Keratinocyte (primary cell): ENCODE measurements around the gene PNPLA7. TPM values are rescaled to one million over a fixed set of nuclear protein-coding genes. Genes with fewer than 3 reads are reported as not detected.

Experiments
- DNase-seq: peaks from one replicate; pipeline ENCODE4 v3.0.0-alpha.2; 2011; ENCODE audit warnings: low read depth, missing footprints, low spot score
- FAIRE-seq: peaks from 2 replicates; lab custom pipeline; 2011; peaks lifted over from hg19 to GRCh38; lab: Jason Lieb, UNC
- H2AFZ ChIP-seq: 2 replicates; pipeline ENCODE4 v1.6.0; 2012; ENCODE audit warnings: low read length, control low read depth, inconsistent platforms; ENCODE audit not compliant: control insufficient read depth
- H3K27ac ChIP-seq: 2 replicates; pipeline ENCODE4 v1.5.1; 2011; ENCODE audit warnings: low read length; ENCODE audit not compliant: control insufficient read depth, insufficient read depth
- H3K27me3 ChIP-seq: 3 replicates; pipeline ENCODE4 v1.6.0; 2011; ENCODE audit warnings: low read length; ENCODE audit not compliant: control insufficient read depth, insufficient read depth; ENCODE audit errors: extremely low read depth
- H3K36me3 ChIP-seq, 2 experiments: 2 replicates in 1 of 2; 3 replicates in 1 of 2; pipeline ENCODE4 v1.5.1; 2011; ENCODE audit warnings: low read length in 2 of 2, mild to moderate bottlenecking in 1 of 2; ENCODE audit not compliant: control insufficient read depth in 2 of 2, insufficient read depth in 2 of 2; ENCODE audit errors: extremely low read depth in 1 of 2
- H3K4me1 ChIP-seq: 3 replicates; pipeline ENCODE4 v1.5.1; 2011; ENCODE audit warnings: low read length; ENCODE audit not compliant: control insufficient read depth, insufficient read depth; ENCODE audit errors: extremely low read depth
- H3K4me2 ChIP-seq: 3 replicates; pipeline ENCODE4 v1.6.0; 2011; ENCODE audit warnings: low read depth, low read length; ENCODE audit not compliant: control insufficient read depth, insufficient read depth; ENCODE audit errors: extremely low read depth
- H3K4me3 ChIP-seq, 3 experiments: fragments of 200-600 bp in 1 of 3; sonication (generic) in 1 of 3; 2 replicates in 2 of 3; 3 replicates in 1 of 3; pipeline ENCODE4 v1.5.1; 2011 to 2016; ENCODE audit warnings: low read length in 3 of 3, mild to moderate bottlenecking in 3 of 3, control low read depth in 2 of 3, inconsistent platforms in 1 of 3, low read depth in 1 of 3, mixed read lengths in 1 of 3, mixed run types in 1 of 3, moderate library complexity in 1 of 3; ENCODE audit not compliant: control insufficient read depth in 2 of 3, insufficient read depth in 2 of 3; ENCODE audit errors: extremely low read depth in 1 of 3
- H3K79me2 ChIP-seq: 2 replicates; pipeline ENCODE4 v1.6.0; 2012; ENCODE audit warnings: low read length; ENCODE audit not compliant: control insufficient read depth, insufficient read depth
- H3K9ac ChIP-seq: 3 replicates; pipeline ENCODE4 v1.6.0; 2011; ENCODE audit warnings: low read length; ENCODE audit not compliant: control insufficient read depth, insufficient read depth; ENCODE audit errors: extremely low read depth
- H3K9me1 ChIP-seq: 3 replicates; pipeline ENCODE4 v1.6.0; 2011; ENCODE audit warnings: low read length; ENCODE audit not compliant: control insufficient read depth, insufficient read depth; ENCODE audit errors: extremely low read depth
- H3K9me3 ChIP-seq: 2 replicates; pipeline ENCODE4 v1.5.1; 2012; ENCODE audit warnings: low read depth, low read length; ENCODE audit not compliant: control insufficient read depth
- H4K20me1 ChIP-seq: 3 replicates; pipeline ENCODE4 v1.6.0; 2011; ENCODE audit warnings: low read length; ENCODE audit not compliant: control insufficient read depth, insufficient read depth; ENCODE audit errors: extremely low read depth
- CTCF ChIP-seq, 3 experiments: IDR thresholded peaks in 1 of 3; conservative IDR thresholded peaks in 1 of 3; optimal IDR thresholded peaks in 1 of 3; 2 replicates in 2 of 3; 3 replicates in 1 of 3; pipeline versions ENCODE3 to v1.5.1; 2011; ENCODE audit warnings: low read length in 3 of 3, mild to moderate bottlenecking in 3 of 3, moderate library complexity in 2 of 3, control low read depth in 1 of 3, inconsistent platforms in 1 of 3; ENCODE audit not compliant: insufficient read depth in 2 of 3; ENCODE audit errors: extremely low read depth in 1 of 3
- EZH2 ChIP-seq: IDR thresholded peaks from one replicate; pipeline ENCODE4 v1.6.1; 2012; ENCODE audit warnings: inconsistent platforms, mild to moderate bottlenecking, low read length, moderate library complexity
- dilution Hi-C: fragments of 300-500 bp; cut with MboI; formaldehyde crosslinking; loops from one replicate; pipeline ENCODE4 v1.7.0; 2020; ENCODE audit warnings: low sequenced_read_pairs; ENCODE audit not compliant: extremely low pct_ligation_motif_present
- polyA plus RNA-seq, 5 experiments: library from polyadenylated mRNA; depleted of rRNA in 3 of 5; stranded (reverse) in 3 of 5; stranded (forward) in 1 of 5; unstranded in 1 of 5; fragments of >200 nt; gene quantifications; 1 replicate in 1 of 5; 2 replicates in 3 of 5; 3 replicates in 1 of 5; pipeline versions ENCODE4 v1.2.1 to v1.2.3, GENCODE V29; 2011 to 2012; ENCODE audit warnings: missing spikeins in 2 of 5, low read depth in 1 of 5, low replicate concordance in 1 of 5

PNPLA7 gene
- polyA plus RNA-seq, 1 donor (not counting 4 experiments of a cell fraction or from before 2014, with no cell fraction given) = 0.34 TPM

- Histone ChIP-seq H3K27ac (peak within 1 kb of the TSS; percentile 56), H3K79me2 (peaks cover 7% of the 10 kb centered on the region), H3K4me2 (peak within 1 kb of the TSS; percentile 80), H4K20me1 (no peaks in the 10 kb centered on the region), H3K27me3 (peaks cover 15% of the 10 kb centered on the region), H3K9me3 (no peaks in the 10 kb centered on the region), H3K36me3 (peaks cover 0 to 8% of the 10 kb centered on the region in 2 experiments), H2AFZ (peak within 1 kb of the TSS; percentile 94), H3K4me1 (peaks cover 15% of the 10 kb centered on the region), H3K4me3 (peak within 1 kb of the TSS; percentile 70 to 85 (median 74)), H3K9ac (peak within 1 kb of the TSS; percentile 78), H3K9me1 (no peaks in the 10 kb centered on the region)
- DNase-seq (no peak), FAIRE-seq (no peak)
- dilution Hi-C loops = no loop called here
- TF ChIP-seq CTCF (optimal IDR thresholded peaks at IDR 0.05 in 1 of 3, IDR thresholded peaks at IDR 0.05 in 1 of 3, conservative IDR thresholded peaks at IDR 0.05 in 1 of 3; ENCODE audit: extremely low read depth in 1 of 3, insufficient read depth in 2 of 3, low read length in 3 of 3) = no peak
- TF ChIP-seq EZH2 = no peak
Measured at GRCh38 chr9:137459152-137459600, 91.0 kb downstream of the PNPLA7 start, which contains the start of gene NSMF. TSS of gene NSMF (minus strand) at chr9:137459334. CDS start at chr9:137459102, 232 bp downstream.

- peaks cover 0 to 8% of the 10 kb centered on the region in 2 experiments for H3K36me3 ChIP-seq
- peaks cover 15% of the 10 kb centered on the region for H3K27me3 ChIP-seq
- H3K4me3 ChIP-seq = peak overlapping the region; percentile 70 to 85 (median 74)
- H3K27ac ChIP-seq = peak overlapping the region; percentile 36
- H3K4me2 ChIP-seq = peak overlapping the region; percentile 73
- peaks cover 18% of the 10 kb centered on the region for H3K4me1 ChIP-seq
- no peak for DNase-seq
- peaks cover 7% of the 10 kb centered on the region for H3K79me2 ChIP-seq
- FAIRE-seq = no peak
- peak overlapping the region; percentile 78 for H3K9ac ChIP-seq
- H2AFZ ChIP-seq = no peak overlapping the region
- H3K9me3 ChIP-seq = no peaks in the 10 kb centered on the region
- dilution Hi-C loops = no loop called here
- no peak for TF ChIP-seq CTCF (optimal IDR thresholded peaks at IDR 0.05 in 1 of 3, IDR thresholded peaks at IDR 0.05 in 1 of 3, conservative IDR thresholded peaks at IDR 0.05 in 1 of 3; ENCODE audit: extremely low read depth in 1 of 3, insufficient read depth in 2 of 3, low read length in 3 of 3)
- no peak for TF ChIP-seq EZH2
- H3K9me1 ChIP-seq = no peaks in the 10 kb centered on the region
- H4K20me1 ChIP-seq = no peaks in the 10 kb centered on the region
Measured at GRCh38 chr9:137458194-137459151, 91.7 kb downstream of the PNPLA7 start.
